GM21619 (cell line): ENCODE results near the gene OTUD3.
"Not testable (repeated sequence)": the region's sequence is repeated elsewhere in the genome, so short reads cannot be mapped to it uniquely, and the experiment has no call there.

Experiments
- ATAC-seq: cut with Tn5 transposase; IDR thresholded peaks from one replicate; pipeline ENCODE4 v1.9.1; 2021; ENCODE audit not compliant: unreplicated experiment

OTUD3 gene

GRCh38 chr1:19909971-19910370 lies 27.8 kb downstream of the OTUD3 start:
- no peak for ATAC-seq

DNA sequence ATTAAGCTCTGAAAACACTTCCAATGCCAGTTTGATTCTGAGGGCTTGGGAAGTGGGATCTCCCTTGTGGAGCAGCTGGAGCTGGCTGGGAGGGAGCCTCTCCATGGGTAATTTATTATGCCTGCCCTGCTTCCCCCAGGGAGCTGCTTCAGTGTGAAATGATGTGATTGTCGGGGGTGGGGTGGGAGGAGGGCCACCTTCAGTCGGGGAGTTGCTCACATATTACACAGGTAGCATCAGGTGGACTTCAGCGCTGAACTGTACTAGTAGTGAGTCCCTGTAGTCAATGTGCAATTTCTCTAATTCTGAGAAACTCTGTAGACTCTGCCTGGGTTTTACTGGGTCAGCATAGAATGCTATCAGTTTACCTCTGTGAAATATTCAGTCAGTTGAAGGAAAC lies 28.5 kb downstream of the OTUD3 start:
- no peak for ATAC-seq

DNA sequence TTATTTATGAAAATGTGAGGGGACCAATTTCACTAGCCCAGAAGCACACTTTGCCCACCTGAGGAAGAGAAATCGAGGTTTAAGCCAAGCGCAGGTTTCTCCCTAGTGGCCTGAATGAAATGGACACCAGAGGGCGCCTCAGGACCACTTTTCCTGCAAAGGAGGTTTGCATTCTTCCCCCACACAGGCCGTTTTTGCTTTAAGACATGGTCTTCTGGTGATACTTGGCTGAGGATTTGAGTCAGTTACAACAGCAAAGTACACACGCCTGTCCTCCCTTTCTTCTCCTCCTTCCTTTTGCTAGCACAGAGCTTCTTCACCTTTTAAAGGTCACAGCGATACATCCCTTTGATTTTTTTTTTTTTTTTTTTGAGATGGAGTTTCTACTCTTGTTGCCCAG lies 35.9 kb downstream of the OTUD3 start:
- no peak for ATAC-seq

- no peak for ATAC-seq
Observed at GRCh38 chr1:19920132-19920710, 38.0 kb downstream of the OTUD3 start.

DNA sequence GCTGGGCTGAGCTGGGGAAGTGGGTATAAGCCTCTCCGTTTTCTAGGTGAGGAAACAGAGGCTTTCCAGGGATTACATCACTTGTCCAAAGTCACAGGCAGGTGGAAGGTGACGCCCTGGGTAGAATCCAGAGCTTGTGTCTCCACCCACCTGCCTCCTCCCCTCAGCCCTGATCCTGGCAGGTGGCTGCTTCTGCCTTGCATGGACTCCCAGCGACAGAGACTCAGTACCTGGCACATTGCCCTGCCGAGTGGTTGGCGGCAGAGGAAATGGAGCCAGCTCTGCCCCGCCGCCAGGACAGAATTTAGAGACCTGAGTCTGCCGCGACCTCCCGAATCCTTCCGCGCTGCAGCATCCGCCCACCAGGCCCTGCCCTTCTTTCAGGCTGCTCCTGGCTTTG lies 39.1 kb downstream of the OTUD3 start:
- no peak for ATAC-seq

DNA sequence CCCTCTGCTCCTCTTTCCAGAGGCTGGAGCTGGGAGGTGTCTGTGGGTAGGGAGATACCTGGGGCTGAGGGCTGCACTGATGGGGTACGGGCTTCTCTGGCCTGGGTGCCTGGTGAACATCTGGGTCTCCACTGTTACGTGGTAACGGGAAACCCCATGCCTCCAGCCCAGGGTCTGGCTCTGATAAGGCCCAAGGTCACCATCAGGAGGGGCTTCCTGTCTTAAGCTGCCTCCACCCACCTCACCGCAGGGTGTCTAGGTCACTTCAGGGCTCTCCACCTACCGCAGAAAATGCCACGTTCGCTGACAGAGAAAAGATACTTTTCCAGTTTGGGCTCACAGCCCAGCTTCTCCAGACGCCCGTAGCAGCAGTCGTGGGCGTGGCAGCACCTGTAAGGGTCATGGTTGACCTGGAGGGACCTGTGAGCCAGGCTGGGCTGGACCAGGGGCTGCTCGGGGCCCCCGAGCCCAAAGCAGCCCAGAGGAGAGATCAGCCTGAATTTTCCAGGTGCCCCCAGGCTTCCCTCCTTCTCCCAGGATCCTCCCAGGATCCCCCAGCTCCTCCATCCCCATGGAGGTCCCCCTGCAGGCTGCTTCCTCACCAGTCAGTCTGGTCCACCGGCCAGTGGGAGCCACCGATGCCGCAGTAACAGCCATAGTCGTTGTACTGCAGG lies 40.0 kb downstream of the OTUD3 start:
- ATAC-seq, result no peak

GRCh38 chr1:19923137-19923952 lies 41.1 kb downstream of the OTUD3 start, which contains the start of gene PLA2G2E:
Gene PLA2G2E, minus strand, starts transcription at chr1:19923617. Its CDS starts 58 bp downstream, at chr1:19923559.
- no peak for ATAC-seq

DNA sequence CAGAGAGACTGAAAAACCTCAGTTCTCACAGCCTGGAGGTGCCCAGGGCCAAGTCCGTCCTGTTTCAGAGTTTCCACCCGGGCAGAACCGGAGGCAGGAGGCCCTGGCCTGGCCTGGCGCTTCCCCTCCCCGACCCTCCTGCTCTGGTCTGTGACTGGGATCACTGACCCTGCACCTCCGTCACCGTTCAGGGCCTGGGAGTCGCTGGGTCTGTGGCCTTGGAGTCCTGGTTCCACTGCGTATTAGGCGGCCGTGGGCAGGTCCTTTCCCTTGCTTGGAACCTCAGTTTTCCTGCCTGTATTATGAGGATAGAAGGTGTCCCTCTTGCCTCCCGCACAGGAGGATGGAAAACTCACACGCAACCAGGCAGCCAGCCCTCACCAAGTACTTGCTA lies 41.8 kb downstream of the OTUD3 start:
- no peak for ATAC-seq

DNA sequence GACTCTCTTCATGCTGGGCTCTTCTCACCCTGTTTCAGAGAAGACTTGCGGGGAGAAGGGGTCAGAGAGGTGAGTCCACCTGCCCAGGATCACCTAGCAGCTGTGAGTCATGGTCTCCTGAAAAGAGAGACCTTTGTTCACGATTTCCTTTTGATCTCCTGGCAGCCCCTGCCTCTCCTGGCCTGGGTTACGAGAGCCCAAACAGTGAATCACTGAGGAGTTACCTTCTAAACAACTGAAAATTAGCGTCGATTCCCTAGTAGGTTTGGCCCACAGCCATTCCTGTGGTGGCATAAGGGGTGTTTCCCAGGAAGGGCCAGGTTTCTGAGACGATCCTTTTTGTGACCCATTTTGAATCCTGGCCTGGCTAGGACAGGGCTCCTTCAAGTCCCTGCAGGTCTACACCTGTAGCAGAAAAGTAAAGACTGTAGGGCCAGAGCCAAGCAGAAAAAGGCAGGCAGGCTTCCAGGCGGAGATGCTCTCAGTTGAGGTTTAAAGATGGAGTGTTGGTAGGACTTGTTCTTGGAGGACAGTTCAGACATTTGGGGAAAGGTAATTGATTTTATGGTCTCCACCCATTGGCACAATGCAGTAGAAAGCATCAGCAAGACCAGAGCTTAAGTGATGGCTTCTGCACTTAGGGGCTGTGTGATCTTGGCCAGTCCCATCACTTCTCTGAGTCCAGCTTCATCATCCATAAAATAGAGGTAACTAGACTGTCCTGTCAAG lies 43.3 kb downstream of the OTUD3 start:
- ATAC-seq, result no peak

DNA sequence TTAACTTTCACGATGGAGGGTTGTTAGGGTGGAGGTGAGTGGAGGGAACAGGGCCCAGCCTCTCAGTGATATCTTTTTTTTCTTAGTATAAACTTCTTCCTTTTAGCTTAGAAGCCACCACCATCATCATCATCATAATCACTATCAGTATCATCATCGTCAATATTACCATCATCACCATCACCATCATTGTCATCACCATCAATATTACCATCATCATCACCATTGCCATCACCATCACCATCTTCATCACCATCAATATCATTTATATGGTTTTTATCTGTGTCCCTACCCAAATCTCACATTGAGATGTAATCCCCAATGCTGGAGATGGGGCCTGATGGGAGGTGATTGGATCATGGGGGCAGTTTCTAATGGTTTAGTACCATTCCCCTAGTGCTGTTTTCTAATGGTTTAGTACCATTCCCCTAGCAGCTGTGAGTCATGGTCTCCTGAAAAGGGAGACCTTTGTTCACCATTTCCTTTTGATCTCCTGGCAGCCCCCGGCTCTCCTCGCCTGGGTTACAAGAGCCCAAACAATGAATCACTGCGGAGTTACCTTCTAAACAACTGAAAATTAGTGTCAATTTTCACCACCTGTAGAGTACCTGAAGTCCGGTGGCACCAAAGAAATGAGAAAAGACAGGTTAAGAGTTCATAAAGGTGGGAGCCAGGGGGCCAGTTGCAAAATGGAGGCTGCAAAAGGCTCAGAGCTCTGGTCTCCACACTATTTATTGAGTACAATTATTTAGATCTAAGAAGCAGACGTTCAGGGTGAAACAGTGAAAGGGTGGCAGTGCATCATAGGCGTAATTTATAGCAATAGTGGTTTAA lies 44.3 kb downstream of the OTUD3 start:
- ATAC-seq, result no peak

DNA sequence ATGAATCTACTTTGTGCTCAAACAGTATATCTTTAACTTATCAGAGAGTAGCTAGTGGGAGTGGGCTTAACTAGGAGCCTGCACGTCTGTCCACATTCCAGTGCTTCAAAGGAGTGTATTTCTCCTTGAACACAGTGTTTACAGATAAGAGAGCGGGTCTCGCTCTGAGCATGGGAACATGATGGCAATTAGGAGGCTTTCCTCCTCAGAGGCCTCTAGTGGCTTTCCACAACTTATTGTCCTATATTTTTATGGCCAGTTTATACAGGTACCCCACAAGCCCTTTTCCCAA lies 44.9 kb downstream of the OTUD3 start:
- not testable (repeated sequence) for ATAC-seq

DNA sequence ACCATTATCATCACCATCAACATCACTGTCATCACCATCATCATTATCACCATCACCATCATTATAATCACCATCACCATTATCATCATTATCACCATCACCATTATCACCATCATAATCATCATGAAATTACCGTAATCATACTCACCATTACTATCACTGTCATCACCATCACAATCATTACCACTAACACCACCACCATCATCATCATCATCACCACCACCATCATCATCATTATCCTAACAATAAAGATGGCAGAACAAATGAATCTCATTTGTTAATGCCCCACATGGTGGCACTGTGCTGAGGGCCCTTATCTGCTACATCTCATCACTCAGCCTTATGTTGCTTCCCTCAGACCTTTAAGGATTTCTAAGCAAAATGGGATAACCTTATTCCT lies 50.7 kb downstream of the OTUD3 start:
- no peak for ATAC-seq

DNA sequence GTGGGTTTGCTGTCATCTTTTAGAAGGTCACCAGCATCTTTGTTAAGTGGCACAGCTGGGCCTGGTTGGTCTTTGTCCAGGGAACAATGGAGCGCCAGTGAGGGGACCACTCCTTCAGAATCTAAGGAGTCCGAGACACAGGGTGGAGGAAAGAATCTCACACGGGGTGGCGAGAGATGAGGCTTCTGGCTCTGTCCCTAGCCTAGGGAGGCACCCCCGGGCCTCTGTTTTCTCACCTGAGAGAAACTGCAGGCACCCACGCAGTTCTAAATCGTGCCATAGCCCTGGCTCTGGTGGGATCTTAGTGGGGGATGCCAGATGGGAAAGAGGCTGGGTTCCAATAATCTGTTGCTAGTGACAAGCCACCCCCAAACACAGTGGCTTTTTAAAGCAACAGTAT lies 52.1 kb downstream of the OTUD3 start:
- ATAC-seq, result no peak

DNA sequence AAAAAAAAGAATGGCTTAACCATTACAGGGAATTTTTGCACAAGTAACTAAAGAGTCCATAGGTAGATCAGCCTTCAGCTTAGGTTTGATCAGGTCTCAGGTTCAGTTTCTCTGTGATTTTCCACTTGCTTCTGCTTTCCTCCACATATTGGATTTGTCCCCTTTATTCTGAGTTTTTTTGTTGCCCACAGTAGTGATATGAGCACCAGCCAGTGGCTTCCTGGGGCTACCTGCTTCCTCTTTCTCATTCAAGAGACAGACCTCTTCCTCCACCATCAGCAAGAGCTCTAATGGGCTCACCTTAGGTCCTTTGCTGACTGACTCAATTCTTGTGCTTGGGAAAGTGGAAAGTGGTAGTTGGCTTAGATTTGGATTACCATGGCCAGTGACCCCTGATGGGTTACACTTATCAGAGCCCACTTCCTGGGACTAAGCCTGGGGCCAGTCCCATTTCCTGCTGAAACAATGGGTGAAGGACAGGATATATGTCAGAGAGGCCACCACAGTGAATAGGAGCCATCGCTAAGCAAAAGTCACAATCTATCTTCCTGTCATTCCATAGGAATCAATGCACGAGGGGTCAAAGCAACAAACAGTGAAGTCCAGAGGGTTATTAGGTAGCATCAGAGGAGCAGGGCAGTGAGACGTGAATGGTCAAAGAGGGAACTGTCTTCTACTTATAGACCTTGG lies 54.0 kb downstream of the OTUD3 start:
- no peak for ATAC-seq

- ATAC-seq, result no peak
Observed at GRCh38 chr1:19938472-19938871, 56.3 kb downstream of the OTUD3 start.

DNA sequence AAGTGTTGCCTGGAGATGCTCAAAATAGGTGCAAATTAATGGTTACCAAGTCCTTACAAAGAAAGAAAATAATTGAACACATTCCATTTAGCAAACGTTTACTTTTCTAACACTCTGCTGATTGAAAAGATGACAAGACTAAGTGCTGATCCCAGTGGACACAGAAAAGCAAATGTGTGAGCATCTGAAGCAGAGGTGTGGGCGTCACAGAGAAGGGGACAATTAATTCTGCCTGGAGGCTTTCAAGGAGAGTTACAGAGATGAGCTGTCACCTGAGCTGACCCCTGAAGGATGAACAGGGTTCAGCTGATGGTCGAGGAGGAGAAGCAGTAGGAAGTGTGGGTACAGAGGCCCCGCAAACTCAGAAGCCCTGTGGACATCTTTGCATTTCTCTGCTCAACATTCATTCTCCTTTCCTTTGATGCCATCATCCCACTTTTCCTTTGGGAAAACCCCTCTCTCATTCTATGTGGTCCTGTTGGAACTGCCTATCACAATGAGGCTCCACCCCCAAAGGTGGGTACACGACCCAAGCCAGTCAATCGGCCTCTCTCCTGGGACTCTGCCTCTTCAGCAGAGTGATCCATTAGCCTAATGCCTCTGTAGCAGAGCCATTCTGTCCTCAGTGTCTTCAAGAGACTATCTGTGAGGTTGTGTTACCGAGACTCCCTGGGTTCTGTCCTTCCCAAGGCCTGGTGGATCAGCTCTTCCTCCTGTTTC lies 58.5 kb downstream of the OTUD3 start:
- no peak for ATAC-seq

- no peak for ATAC-seq
Observed at GRCh38 chr1:19941206-19941568, 59.0 kb downstream of the OTUD3 start.

- no peak for ATAC-seq
Observed at GRCh38 chr1:19942088-19942487, 59.9 kb downstream of the OTUD3 start.

- no peak for ATAC-seq
Observed at GRCh38 chr1:19942657-19943056, 60.5 kb downstream of the OTUD3 start.

GRCh38 chr1:19945914-19946313 lies 63.7 kb downstream of the OTUD3 start:
- ATAC-seq, result no peak
